GM18870 (cell line): Measurements from ENCODE around the gene COL12A1.

ENCODE experiments used
- ATAC-seq: cut with Tn5 transposase; IDR thresholded peaks from one replicate; pipeline ENCODE4 v1.9.1; 2021; ENCODE audit warnings: moderate library complexity; ENCODE audit not compliant: unreplicated experiment

COL12A1 gene

DNA sequence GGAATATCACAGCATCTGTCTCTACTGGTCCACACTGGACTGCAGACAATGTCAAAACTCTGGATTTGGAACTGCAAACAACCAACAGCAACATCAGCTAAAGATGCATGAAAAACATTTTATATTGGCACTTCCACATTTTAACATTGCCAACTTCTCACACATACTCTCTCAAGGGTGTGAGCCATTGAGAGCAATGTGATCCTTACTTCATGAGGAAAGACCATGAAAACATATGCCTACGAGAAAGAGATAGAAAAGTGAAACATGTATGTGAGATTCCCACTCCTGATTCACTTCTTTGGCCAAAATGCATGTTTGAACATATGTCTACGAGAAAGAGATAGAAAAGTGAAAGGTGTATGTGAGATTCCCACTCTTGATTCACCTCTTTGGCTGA lies 99.4 kb downstream of the COL12A1 start:
- no peak for ATAC-seq

DNA sequence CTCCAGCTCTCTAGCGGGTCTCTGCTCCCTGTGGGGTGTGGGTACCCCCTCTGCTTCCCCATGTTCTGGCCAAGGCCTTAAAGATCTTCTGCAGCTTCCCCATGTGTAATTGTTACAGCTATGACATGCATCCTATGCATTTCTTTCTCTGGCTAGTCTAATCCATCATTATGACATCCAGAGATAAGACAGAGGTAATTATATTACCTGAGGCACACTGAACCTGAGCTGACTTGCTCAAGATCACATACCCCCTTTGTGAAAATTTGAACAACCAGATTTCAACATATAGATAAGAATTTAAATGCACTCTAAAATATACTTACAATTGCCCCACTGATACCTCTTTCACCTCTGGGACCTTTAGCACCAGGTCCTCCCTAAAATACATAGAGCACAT lies 102.4 kb downstream of the COL12A1 start:
- no peak for ATAC-seq

DNA sequence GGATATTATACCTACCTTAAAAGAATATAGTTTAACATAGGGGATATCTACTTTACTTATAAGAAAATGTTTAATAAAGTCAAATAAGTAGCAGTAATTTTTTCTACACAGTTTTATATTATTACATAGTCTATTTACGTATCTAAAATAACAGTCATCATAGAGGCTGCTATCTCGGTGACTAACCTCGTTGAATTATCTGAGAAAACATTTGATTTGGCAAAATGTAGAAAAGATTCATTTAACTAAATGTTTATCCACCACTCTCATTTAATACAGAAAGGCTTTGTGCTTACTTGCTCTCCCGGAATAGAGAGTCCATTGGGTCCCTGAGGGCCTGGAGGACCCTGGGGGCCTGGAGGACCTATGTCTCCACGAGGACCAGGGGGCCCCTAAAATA lies 103.6 kb downstream of the COL12A1 start:
- ATAC-seq = no peak

DNA sequence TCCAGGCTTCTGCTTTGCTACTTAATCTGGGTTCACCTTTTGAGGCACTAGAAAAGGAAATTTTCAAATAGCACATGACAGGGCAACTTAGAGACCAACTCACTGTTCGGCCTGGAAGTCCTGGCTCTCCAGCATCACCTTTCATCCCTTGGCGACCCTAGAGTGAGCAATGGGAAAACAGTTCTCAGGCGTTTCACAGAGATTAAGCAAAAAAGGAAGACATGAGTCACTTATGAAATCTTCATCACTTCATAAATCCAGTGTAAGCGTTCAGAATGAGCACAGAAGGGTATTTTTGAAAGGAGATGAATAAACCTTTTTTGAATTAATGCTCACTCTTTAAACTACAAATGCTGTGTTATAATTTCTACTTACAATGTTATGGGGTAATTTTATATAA lies 104.0 kb downstream of the COL12A1 start:
- no peak for ATAC-seq

DNA sequence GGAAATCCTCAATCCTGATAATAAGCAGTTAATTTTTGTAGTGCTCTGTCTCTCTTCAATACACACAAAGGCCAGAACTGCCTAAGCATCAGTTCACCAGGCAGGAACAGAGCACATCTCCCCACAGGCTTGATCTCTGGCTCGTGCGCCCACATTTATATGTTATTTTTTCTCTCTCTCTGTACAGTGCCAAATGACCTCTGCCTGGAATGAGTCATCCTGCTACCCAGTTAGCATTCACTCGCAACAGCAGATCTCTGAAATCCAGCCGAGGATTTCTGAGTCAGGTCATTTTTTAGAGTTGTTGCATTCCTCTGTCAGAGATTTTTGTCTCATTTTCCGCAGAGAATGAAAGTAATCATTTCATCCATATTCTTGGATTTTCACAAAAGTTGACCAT lies 107.1 kb downstream of the COL12A1 start:
- ATAC-seq = no peak

DNA sequence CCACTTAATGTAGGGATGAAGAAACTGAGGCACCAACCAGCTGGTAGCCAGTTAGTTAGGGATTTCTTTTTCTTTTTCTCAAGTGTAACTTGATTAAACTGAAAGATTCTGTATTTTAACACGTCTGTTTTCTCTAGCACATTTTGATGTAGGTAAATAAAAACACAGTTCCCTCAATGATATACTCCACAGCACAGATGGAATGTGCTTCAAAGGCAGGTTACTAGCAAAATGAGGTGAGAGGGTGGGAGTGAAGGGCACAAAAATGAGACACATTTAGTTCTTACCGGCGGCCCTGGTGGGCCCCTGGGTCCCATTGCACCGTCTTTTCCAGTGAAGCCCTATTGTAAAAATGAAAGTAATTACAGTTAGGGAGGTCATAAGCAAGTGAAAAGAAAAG lies 108.9 kb downstream of the COL12A1 start:
- no peak for ATAC-seq

DNA sequence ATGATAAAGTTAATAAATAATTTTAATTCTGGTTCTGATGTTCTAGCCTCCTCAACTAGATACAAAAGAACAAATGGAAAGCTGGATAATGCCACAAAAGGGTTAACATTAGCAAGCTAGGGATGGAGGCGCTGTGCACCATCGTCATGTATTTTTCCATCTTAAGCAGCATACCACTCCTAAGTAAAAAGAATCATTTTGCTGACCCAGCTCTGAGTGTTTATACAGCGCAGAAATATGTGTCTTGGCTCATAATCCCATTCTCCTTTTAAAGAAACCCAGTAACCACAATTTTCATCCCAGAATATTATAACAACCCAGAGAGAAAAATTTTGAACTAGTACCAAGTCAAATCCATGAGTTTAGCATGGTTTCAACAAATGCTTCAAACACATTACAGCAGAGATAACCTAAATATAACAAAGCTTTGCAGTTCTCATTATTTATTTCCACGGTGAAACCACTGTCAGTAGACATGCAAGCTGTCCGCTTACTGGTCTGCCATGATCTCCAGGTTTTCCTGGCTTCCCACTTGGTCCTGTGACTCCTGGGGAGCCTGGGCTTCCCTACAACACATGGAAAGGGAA lies 111.1 kb downstream of the COL12A1 start:
- ATAC-seq = no peak

DNA sequence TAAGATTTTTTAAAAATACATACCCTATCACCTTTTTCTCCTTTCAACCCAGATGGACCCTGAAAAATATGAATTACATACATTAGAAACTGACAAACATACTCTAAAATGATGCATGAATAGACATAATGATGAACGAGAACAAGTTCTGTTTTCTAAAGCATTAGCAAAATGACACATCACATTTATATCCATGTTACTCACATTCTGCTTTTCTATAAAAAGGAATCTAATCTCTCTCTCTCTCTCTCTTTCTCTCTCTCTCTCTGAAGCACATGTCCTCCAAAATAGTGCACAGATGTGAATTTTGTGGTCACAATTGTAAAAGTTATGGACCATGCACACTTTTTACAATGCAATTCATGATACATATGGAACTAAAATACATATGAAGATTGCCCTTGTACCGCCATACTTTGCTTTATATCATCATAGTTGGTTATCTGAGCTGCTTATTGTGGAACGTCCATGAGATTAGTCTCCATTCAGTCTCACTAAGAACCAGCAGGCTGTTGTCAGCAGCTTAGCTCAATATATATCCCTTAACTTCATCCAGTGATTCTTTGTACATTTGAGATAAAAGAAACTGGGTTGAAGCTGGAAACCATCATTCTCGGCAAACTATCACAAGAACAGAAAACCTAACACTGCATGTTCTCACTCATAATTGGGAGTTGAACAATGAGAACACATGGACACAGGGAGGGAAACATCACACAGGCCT lies 114.2 kb downstream of the COL12A1 start:
- ATAC-seq = no peak

DNA sequence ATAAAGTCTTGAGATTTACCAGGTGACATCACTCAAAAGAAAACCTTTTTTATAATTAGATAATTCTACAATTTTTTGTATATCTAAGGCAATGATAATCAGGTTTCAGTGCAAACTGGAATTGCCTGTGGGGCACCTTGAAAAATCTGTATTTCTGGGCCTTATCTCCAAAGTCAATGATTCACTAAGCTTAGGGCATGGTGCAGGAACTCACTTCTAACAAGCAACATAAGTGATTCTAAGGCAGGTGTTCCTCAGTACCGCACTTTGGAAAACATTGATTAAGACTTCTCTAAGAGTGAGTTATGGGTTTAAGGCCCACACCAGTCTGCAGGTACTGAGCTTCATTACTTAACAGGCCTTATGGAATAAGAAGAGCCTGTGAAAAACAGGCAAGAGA lies 115.3 kb downstream of the COL12A1 start:
- no peak for ATAC-seq

DNA sequence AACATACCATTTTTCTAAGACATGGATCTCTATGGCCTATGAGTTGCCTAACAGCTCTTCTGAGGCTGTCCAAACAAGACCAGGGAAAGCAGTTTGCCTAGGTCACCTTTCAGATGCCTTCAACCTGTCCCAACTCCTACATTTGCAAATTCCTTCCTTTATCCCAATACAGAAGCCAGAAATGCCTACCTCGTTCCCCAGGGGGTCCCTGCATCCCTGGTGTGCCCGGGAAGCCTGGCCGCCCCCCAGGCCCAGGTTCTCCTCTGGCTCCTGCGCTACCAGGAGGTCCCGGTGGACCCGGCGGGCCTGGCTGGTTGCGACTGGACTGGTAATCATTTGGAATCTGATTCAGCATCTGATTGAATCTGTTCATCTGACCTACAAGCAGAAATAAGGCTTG lies 115.9 kb downstream of the COL12A1 start:
- ATAC-seq = no peak

DNA sequence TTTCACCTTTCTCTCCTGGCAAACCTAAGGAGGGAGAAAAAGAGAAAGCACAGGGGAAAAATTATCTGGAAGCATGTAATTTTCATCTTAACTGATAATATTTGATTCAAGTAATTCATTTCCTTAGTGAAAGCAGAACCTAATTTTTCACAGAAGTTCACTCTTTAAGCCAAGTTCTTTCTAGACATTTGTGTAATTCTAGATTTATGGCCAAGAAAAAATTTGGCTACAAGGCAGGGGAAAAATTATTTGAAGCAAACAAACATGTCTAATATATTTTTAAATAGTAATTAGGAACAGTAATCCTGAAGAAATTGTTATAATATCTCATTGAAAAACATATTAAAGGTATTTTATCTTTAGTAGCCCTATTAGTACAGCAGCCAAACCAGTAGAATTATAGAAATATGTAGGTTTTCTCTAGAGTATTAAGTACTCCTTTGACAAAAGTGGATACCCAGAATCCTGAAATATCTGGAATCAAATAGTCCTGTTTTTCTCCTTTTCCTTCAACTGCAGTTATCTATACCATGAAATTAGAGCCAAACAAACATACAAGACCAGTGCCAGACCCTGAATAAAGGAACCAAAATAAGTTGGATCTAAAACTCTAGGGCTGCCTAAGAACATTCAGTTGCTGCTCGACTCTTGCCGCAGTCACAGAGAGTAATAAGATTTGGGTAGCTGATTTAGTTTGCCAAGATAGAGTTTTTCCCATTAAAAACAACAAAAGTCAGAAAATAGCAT lies 116.5 kb downstream of the COL12A1 start:
- no peak for ATAC-seq

DNA sequence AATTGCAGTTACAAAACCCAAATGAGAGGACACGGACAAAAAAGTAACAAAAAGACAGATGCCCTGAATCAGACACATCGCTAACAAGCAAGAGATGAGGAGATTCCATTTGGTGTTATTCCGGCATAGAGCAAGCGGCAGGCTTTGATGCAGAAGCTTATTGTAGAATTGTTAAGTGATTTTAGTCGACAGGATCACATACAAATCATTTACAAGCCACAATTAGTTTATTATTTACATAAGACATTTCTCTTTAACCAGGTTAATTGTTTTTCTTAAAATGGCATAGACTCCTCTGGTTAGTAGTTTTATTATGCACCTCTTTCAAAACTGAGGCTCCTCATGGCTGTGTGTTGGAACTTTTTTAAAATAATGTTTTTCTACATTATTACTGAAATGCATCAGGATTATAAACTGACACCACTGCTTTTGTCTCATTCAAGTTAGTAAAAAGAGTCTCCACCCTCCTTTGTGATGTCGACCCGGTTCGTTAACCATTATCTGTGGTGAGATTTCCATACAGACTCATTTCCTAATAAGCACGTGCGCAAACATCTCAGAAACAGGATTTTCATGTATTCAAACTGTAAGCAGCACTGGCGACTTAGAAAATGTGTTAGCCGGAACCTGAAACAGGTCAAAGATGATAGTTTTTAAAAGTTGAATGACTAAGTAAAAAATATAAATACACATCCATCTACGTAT lies 119.8 kb downstream of the COL12A1 start:
- no peak for ATAC-seq

DNA sequence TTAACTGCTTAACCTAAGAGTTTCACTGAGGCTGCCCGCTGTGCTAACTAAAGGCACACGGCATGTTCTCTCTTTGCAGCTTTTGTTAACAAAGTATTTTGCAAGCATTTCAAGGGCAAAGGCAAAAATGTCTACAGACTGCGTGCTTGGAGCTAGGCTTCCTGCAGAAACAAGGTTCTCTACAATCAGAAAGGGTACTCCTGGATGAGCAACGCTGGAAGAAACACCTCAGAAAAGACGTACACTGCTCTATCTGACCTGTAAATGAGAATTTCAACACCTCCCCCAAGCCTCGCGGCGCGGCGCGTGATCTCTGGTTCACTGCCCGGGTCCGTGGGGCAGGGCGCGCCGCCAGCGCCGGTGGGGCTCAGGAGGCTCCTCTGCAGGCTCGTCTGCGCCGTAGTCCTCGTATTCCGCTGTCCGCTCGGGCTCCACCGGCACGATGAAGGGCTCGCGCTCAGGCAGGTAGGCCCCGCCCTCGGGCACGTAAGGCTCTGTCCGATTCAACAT lies 120.9 kb downstream of the COL12A1 start:
- ATAC-seq = no peak

DNA sequence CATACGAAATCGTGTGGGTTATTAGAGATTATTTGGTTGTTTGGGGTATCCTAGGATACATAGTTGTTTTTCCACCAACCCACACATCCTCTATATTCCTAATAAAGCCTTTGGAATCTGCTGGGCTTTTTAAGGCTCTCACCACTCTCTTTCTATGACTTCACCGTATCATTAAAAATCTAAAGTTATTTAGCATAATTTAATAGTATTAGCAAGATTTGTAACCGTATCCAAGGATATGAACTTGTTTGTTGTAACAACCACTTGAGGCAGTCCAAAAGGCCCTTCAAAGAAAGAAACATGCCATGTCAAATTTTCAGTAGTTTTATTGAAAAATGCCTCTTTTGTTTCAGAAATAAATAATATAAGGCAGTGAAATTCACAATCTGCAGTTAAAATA lies 121.8 kb downstream of the COL12A1 start:
- no peak for ATAC-seq

DNA sequence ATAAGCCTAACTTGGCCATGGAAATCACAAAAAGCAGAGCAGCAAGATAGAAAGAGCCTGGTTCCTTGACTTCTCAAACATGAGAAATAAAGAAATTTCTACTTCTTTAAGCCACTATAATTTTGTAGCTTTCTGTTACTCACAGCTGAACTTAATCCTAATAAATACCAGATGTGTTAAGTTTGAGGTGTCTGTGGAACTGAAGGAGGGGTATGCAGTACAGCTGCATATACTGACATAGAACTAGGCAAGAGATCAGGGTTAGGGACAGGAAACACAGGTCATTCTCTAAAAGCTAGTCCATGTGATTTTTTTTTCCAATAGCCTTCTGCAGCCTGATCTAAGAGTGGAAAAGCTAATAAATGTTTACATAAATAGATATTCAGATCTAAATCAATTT lies 123.9 kb downstream of the COL12A1 start:
- ATAC-seq = no peak

DNA sequence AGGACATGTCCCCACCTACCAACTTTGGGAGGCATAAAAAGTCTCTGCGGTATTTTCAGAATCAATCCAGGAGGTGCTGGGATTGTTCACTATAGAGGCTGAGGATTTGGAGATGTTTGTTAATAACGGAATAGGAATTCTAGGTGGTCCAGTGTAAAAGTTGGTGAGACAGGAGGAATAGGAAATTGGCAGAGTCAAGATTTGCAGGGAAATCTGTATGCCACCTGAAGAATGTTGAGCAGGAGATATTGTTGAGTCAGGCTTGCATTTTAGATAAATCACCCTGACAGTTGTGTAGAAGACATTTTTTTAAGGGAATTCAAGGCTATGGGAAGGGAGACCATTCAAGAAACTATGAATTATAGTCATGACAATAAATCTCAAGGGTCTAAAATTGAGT lies 124.8 kb downstream of the COL12A1 start:
- no peak for ATAC-seq

DNA sequence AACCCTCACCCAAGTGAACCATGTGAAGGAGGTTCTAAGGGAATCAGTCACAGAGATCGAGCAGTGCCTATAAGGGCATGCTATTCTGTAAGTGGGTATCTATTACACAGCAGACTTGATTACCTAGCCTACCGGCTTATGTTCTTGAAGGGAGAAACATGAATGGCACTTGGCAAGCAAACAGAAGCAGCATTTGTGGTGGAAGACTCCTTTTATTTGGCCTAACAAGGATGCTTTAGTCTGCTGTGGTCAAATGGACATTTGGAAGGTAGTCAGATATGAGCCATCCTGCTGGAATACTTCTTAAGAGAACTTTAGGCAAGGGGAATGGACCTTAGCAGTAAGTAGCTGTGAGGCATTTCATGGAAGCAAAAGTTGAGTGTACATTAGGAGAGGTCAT lies 126.3 kb downstream of the COL12A1 start:
- no peak for ATAC-seq

DNA sequence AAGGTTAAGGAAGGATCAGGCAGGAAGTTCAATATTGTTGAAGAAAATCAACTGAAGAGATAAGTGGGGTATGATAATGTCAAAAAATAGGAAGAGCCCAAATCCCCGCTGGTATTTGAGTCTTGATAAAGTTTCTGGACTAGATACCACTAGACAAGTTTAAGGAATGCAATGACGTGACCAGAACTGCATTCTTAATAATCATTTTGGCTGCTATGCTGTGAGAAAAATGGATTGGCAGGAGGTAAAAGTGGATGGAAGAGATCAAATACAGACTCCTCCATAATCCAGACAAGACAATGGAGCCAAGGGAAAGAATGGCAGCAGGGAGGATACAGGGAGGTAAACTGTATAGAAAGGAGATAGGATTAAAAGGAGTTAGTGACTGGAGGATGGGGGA lies 128.2 kb downstream of the COL12A1 start:
- no peak for ATAC-seq

DNA sequence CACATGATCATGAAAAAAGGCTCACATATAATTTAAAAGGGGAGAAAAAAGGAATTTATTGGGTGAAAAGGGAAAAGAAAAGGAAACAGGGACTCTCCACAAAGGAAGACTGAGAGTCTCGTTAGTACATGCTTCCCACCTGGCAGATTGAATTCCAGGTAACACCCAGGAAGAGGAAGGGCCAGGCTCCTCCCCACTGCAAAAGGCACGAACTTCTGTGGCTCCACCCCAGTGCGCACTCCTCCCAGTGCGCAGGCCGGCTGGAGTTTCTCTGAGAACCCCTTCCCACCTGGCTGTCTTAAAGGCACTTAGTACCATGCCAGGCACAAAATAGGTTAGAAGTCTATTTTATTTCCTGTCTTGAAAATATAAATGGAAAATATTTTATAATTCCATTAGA lies 129.8 kb downstream of the COL12A1 start:
- ATAC-seq = no peak

DNA sequence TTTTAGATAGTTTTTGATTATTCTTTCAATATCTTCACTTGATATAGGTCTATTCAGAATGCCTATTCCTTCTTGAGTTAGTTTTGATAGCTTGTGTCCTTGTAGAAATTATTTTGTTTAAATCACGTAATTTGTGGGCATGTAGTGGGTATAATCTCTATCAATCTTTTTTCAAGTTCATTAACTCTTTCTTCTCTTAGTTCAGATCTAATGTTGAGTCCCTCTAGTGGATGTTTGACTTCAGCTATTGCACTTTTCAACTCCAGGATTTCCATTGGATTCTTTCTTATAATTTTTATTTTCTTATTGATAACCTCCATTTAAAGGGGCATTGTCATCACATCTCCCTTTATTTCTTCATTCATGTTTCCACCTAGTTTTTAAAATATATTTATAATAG lies 135.6 kb downstream of the COL12A1 start:
- no peak for ATAC-seq

DNA sequence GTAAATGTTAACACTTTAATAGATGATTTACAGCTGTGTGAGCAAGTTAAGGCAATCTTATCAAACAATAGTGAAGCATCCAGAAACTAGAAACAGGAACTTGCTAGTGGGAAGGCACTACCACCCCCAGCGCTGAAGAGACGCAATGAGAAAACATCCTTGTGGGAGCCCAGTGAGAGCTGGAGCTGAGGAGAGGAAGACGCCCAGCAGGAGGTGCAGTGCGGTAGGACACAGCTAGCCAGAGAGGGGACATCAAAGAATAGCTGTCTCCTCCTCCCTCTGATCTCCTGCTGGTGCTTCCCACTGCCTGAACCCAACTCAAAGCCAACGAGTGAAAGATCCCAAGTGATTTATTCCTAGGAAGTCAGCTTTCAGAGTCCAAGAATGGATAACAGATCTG lies 140.3 kb downstream of the COL12A1 start:
- ATAC-seq = no peak

DNA sequence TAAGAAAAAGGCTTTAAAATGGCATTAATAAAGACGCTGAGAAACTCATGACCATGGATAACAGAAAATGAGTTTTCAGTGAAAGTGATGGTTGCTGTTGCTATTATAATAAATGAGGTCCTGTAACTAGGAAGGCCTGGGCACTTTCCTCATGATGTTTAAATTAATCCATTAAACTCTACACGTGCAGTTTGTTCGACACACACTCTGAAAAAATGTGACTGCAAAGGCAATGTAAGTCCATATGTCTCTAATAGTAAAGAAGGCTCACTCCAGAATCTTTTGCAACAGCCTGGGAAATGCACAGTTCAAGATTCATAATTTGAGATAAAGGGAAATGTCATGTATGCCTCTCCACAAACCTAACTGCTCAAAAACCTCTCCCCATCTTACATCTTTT lies 153.4 kb downstream of the COL12A1 start:
- ATAC-seq = no peak
